ENCODE results near the gene GPR158. TPM values are rescaled to one million over a fixed set of nuclear protein-coding genes. Genes with fewer than 3 reads are reported as not detected.
"Not testable (repeated sequence)": the region's sequence is repeated elsewhere in the genome, so short reads cannot be mapped to it uniquely, and the experiment has no call there.

The GPR158 gene
- not detected for total RNA-seq

GRCh38 chr10:25174461-25175230 is at the start of gene GPR158:
Gene GPR158 (plus strand): TSS chr10:25175001. CDS start chr10:25175421, 420 bp downstream.
- H3K9me3 Mint-ChIP-seq, result peaks cover 6 to 9% of the 10 kb centered on the region in 2 donors

GRCh38 chr10:25125201-25125611 is 49.6 kb upstream of the GPR158 start:
- H3K27ac Mint-ChIP-seq, result no peak overlapping the region
- ATAC-seq (no peak), DNase-seq (ENCODE audit: low spot score in 2 of 2) (no peak)
- peaks cover 0 to 2% of the 10 kb centered on the region in 2 donors for H3K9me3 Mint-ChIP-seq
- no peaks in the 10 kb centered on the region for H3K36me3 Mint-ChIP-seq

More at GRCh38 chr10:25174461-25175230, at the start of gene GPR158:
- H3K27ac Mint-ChIP-seq, result peak within 1 kb of the TSS in 1 of 2 donors; percentile 75
- peak in 1 of 2 donors; percentile 69 for DNase-seq (ENCODE audit: low spot score in 2 of 2)
- peak in 1 of 2 donors; percentile 78 for ATAC-seq
- peaks cover 7 to 23% of the 10 kb centered on the region in 2 donors for H3K36me3 Mint-ChIP-seq

GRCh38 chr10:25129592-25129991 is 45.2 kb upstream of the GPR158 start:
- ATAC-seq, result no peak
- Mint-ChIP-seq H3K36me3 (peaks cover 0 to 5% of the 10 kb centered on the region in 2 donors), H3K27ac (no peak overlapping the region), H3K9me3 (peaks cover 9 to 13% of the 10 kb centered on the region in 2 donors)
- no peak for DNase-seq (ENCODE audit: low spot score in 2 of 2)

- peaks cover 9 to 13% of the 10 kb centered on the region in 2 donors for H3K9me3 Mint-ChIP-seq
- DNase-seq (ENCODE audit: low spot score in 2 of 2) (no peak), ATAC-seq (no peak)
- H3K36me3 Mint-ChIP-seq, result peaks cover 0 to 6% of the 10 kb centered on the region in 2 donors
- no peak overlapping the region for H3K27ac Mint-ChIP-seq
Measured at GRCh38 chr10:25130906-25131305, 43.9 kb upstream of the GPR158 start.

GRCh38 chr10:25142116-25142864 is 32.5 kb upstream of the GPR158 start:
- no peaks in the 10 kb centered on the region for H3K36me3 Mint-ChIP-seq
- ATAC-seq, result no peak
- H3K9me3 Mint-ChIP-seq, result peaks cover 7 to 14% of the 10 kb centered on the region in 2 donors
- H3K27ac Mint-ChIP-seq, result no peak overlapping the region
- no peak for DNase-seq (ENCODE audit: low spot score in 2 of 2)

GRCh38 chr10:25157650-25158049 is 17.2 kb upstream of the GPR158 start:
- Mint-ChIP-seq H3K27ac (no peak overlapping the region), H3K9me3 (peaks cover 5 to 7% of the 10 kb centered on the region in 2 donors), H3K36me3 (no peaks in the 10 kb centered on the region)
- ATAC-seq, result no peak
- no peak for DNase-seq (ENCODE audit: low spot score in 2 of 2)

GRCh38 chr10:25159591-25159990 is 15.2 kb upstream of the GPR158 start:
- no peak for DNase-seq (ENCODE audit: low spot score in 2 of 2)
- Mint-ChIP-seq H3K9me3 (peaks cover 0 to 7% of the 10 kb centered on the region in 2 donors), H3K36me3 (no peaks in the 10 kb centered on the region), H3K27ac (no peak overlapping the region)
- ATAC-seq, result no peak

- peaks cover 0 to 7% of the 10 kb centered on the region in 2 donors for H3K9me3 Mint-ChIP-seq
- no peak overlapping the region for H3K27ac Mint-ChIP-seq
- no peaks in the 10 kb centered on the region for H3K36me3 Mint-ChIP-seq
- DNase-seq (ENCODE audit: low spot score in 2 of 2), result no peak
- no peak for ATAC-seq
Measured at GRCh38 chr10:25162391-25162790, 12.4 kb upstream of the GPR158 start.

- ATAC-seq, H3K9me3 Mint-ChIP-seq: not testable (repeated sequence)
Measured at GRCh38 chr10:25163464-25163863, 11.3 kb upstream of the GPR158 start.

GRCh38 chr10:25169740-25170139 is 5.1 kb upstream of the GPR158 start:
- no peak for ATAC-seq
- no peak for DNase-seq (ENCODE audit: low spot score in 2 of 2)
- peaks cover 7 to 10% of the 10 kb centered on the region in 2 donors for H3K36me3 Mint-ChIP-seq
- no peak overlapping the region for H3K27ac Mint-ChIP-seq
- H3K9me3 Mint-ChIP-seq, result peaks cover 6 to 9% of the 10 kb centered on the region in 2 donors

More at GRCh38 chr10:25163464-25163863, 11.3 kb upstream of the GPR158 start:
- not testable (repeated sequence) for H3K36me3 Mint-ChIP-seq; H3K27ac Mint-ChIP-seq; DNase-seq (ENCODE audit: low spot score in 2 of 2)

- H3K36me3 Mint-ChIP-seq, result peaks cover 7 to 14% of the 10 kb centered on the region in 2 donors
- peaks cover 6 to 9% of the 10 kb centered on the region in 2 donors for H3K9me3 Mint-ChIP-seq
- ATAC-seq (no peak), DNase-seq (ENCODE audit: low spot score in 2 of 2) (no peak)
- H3K27ac Mint-ChIP-seq, result no peak overlapping the region
Measured at GRCh38 chr10:25170627-25171026, 4.2 kb upstream of the GPR158 start.

GRCh38 chr10:25175527-25176420 is 973 bp downstream of the GPR158 start:
- DNase-seq (ENCODE audit: low spot score in 2 of 2), result peak in 1 of 2 donors; percentile 2
- no peak for ATAC-seq
- Mint-ChIP-seq H3K36me3 (peaks cover 7 to 23% of the 10 kb centered on the region in 2 donors), H3K27ac (no peak overlapping the region), H3K9me3 (peaks cover 6 to 9% of the 10 kb centered on the region in 2 donors)

GRCh38 chr10:25176421-25176968 is 1.7 kb downstream of the GPR158 start:
- no peak for ATAC-seq
- peaks cover 6 to 7% of the 10 kb centered on the region in 2 donors for H3K9me3 Mint-ChIP-seq
- no peak overlapping the region for H3K27ac Mint-ChIP-seq
- H3K36me3 Mint-ChIP-seq, result peaks cover 7 to 23% of the 10 kb centered on the region in 2 donors
- no peak for DNase-seq (ENCODE audit: low spot score in 2 of 2)

- ATAC-seq, result no peak
Measured at GRCh38 chr10:25177093-25177753, 2.4 kb downstream of the GPR158 start.

GRCh38 chr10:25177754-25178135 is 2.9 kb downstream of the GPR158 start:
- DNase-seq (ENCODE audit: low spot score in 2 of 2), result no peak
- H3K27ac Mint-ChIP-seq, result no peak overlapping the region
- H3K36me3 Mint-ChIP-seq, result peaks cover 7 to 23% of the 10 kb centered on the region in 2 donors
- ATAC-seq, result no peak
- peaks cover 0 to 6% of the 10 kb centered on the region in 2 donors for H3K9me3 Mint-ChIP-seq

More at GRCh38 chr10:25177093-25177753, 2.4 kb downstream of the GPR158 start:
- peaks cover 7 to 23% of the 10 kb centered on the region in 2 donors for H3K36me3 Mint-ChIP-seq
- peaks cover 0 to 6% of the 10 kb centered on the region in 2 donors for H3K9me3 Mint-ChIP-seq
- no peak overlapping the region for H3K27ac Mint-ChIP-seq
- no peak for DNase-seq (ENCODE audit: low spot score in 2 of 2)
